IMR-90 (cell line): ENCODE measurements around the gene DCLRE1C. TPM values are rescaled to one million over a fixed set of nuclear protein-coding genes. Genes with fewer than 3 reads are reported as not detected.

Experiments used
- ATAC-seq: fragments of 200-7000 bp; cut with Tn5 transposase; 2 replicates; pipeline ENCODE4 v1.9.1; 2020; ENCODE audit warnings: low read depth, mild to moderate bottlenecking, moderate library complexity
- BruUV-seq: library from RNA; stranded (reverse); fragments of 400-500 nt; replicated peaks from 2 replicates; lab custom pipeline; 2021; lab: Mats Ljungman, UMichigan
- CTCF ChIA-PET: fragments of 300-600 bp; formaldehyde crosslinking; extraction: SDS; loops from one replicate; lab custom pipeline; 2021; ENCODE audit warnings: antibody characterized with exemption; lab: Yijun Ruan, JAX
- POLR2A ChIA-PET: fragments of 300-600 bp; sonication (Branson Sonifier 250); formaldehyde crosslinking; loops from one replicate; lab custom pipeline; 2022; ENCODE audit warnings: antibody characterized with exemption; ENCODE audit not compliant: unreplicated experiment; lab: Charles Lee
- DNase-seq: peaks from one replicate; pipeline ENCODE4 v3.0.0; 2013
- H2AFZ ChIP-seq: replicated peaks from 2 replicates; pipeline ENCODE3; 2013; ENCODE audit warnings: low read length, mild to moderate bottlenecking; ENCODE audit not compliant: poor library complexity
- H2AK5ac ChIP-seq: 2 replicates; pipeline ENCODE4 v1.6.1; 2013; ENCODE audit warnings: low read depth, low read length, inconsistent platforms
- H2AK9ac ChIP-seq: replicated peaks from 2 replicates; pipeline ENCODE3; 2013; ENCODE audit warnings: mild to moderate bottlenecking, low read depth, low read length, moderate library complexity; ENCODE audit not compliant: poor library complexity
- H2BK120ac ChIP-seq: 2 replicates; pipeline ENCODE4 v1.6.1; 2013; ENCODE audit warnings: low read depth, low read length, inconsistent platforms
- H2BK15ac ChIP-seq: 3 replicates; pipeline ENCODE4 v1.6.1; 2013; ENCODE audit warnings: low read depth, low read length, inconsistent platforms
- H2BK20ac ChIP-seq: 2 replicates; pipeline ENCODE4 v1.6.1; 2013; ENCODE audit warnings: low read depth, mild to moderate bottlenecking, inconsistent platforms, low read length, moderate library complexity
- H2BK5ac ChIP-seq: 2 replicates; pipeline ENCODE4 v1.6.1; 2013; ENCODE audit warnings: mild to moderate bottlenecking, low read depth, low read length, inconsistent platforms; ENCODE audit not compliant: poor library complexity, severe bottlenecking
- H3K14ac ChIP-seq: replicated peaks from 2 replicates; pipeline ENCODE4 v1.6.1; 2013; ENCODE audit warnings: low read depth, low read length, inconsistent platforms
- H3K18ac ChIP-seq: 2 replicates; pipeline ENCODE4 v1.6.1; 2013; ENCODE audit warnings: low read depth, low read length, control low read depth
- H3K23ac ChIP-seq: 2 replicates; pipeline ENCODE4 v1.6.1; 2013; ENCODE audit warnings: low read depth, low read length, inconsistent platforms
- H3K27ac ChIP-seq: 2 replicates; pipeline ENCODE4 v1.5.1; 2013; ENCODE audit warnings: mild to moderate bottlenecking, control low read depth, low read length; ENCODE audit not compliant: insufficient read depth
- H3K27me3 ChIP-seq: 2 replicates; pipeline ENCODE4 v1.6.1; 2013; ENCODE audit warnings: low read length; ENCODE audit not compliant: control insufficient read depth, insufficient read depth
- H3K36me3 ChIP-seq: 2 replicates; pipeline ENCODE4 v1.6.1; 2013; ENCODE audit warnings: low read length, mixed read lengths; ENCODE audit not compliant: control insufficient read depth, insufficient read depth
- H3K4ac ChIP-seq: 2 replicates; pipeline ENCODE4 v1.6.1; 2013; ENCODE audit warnings: low read depth, low read length, inconsistent platforms
- H3K4me1 ChIP-seq: 2 replicates; pipeline ENCODE4 v1.6.1; 2013; ENCODE audit warnings: low read length, mixed read lengths; ENCODE audit not compliant: control insufficient read depth, insufficient read depth
- H3K4me2 ChIP-seq: 2 replicates; pipeline ENCODE4 v1.6.1; 2013; ENCODE audit warnings: low read depth, mild to moderate bottlenecking, control low read depth, low read length, moderate library complexity
- H3K4me3 ChIP-seq: 2 replicates; pipeline ENCODE4 v1.5.1; 2013; ENCODE audit warnings: low read depth, mild to moderate bottlenecking, control low read depth, low read length, moderate library complexity; ENCODE audit not compliant: insufficient read depth
- H3K56ac ChIP-seq: 2 replicates; pipeline ENCODE4 v1.6.1; 2013; ENCODE audit warnings: low read length, inconsistent platforms; ENCODE audit not compliant: insufficient read depth; ENCODE audit errors: extremely low read depth
- H3K79me1 ChIP-seq, 2 experiments: 2 replicates each; pipeline ENCODE4 v1.6.1; 2013; ENCODE audit warnings: low read length in 2 of 2, inconsistent platforms in 1 of 2, low read depth in 1 of 2
- H3K9ac ChIP-seq: 2 replicates; pipeline ENCODE4 v1.6.1; 2013; ENCODE audit warnings: low read depth, low read length, control low read depth
- H3K9me1 ChIP-seq: 2 replicates; pipeline ENCODE4 v1.6.1; 2013; ENCODE audit warnings: low read length, inconsistent platforms; ENCODE audit not compliant: insufficient read depth
- H3K9me3 ChIP-seq: 2 replicates; pipeline ENCODE4 v1.6.1; 2013; ENCODE audit warnings: low read length; ENCODE audit not compliant: control insufficient read depth, insufficient read depth
- H4K20me1 ChIP-seq: 2 replicates; pipeline ENCODE4 v1.6.1; 2013; ENCODE audit warnings: low read length, inconsistent platforms; ENCODE audit not compliant: insufficient read depth
- H4K5ac ChIP-seq: 2 replicates; pipeline ENCODE4 v1.6.1; 2013; ENCODE audit warnings: mild to moderate bottlenecking, low read depth, low read length, control low read depth
- H4K8ac ChIP-seq, 2 experiments: 2 replicates each; pipeline ENCODE4 v1.6.1; 2013; ENCODE audit warnings: low read depth in 2 of 2, low read length in 2 of 2, control low read depth in 1 of 2, inconsistent platforms in 1 of 2
- H4K91ac ChIP-seq: 2 replicates; pipeline ENCODE4 v1.6.1; 2013; ENCODE audit warnings: low read depth, low read length, inconsistent platforms; ENCODE audit not compliant: insufficient read depth
- BHLHE40 ChIP-seq: fragments of 150-350 bp; IDR thresholded peaks from 2 replicates; pipeline ENCODE4 v1.6.1; 2016; ENCODE audit warnings: mild to moderate bottlenecking, low read depth, low read length
- MAZ ChIP-seq: IDR thresholded peaks from 2 replicates; pipeline ENCODE4 v1.6.1; 2012; ENCODE audit warnings: low read depth, mild to moderate bottlenecking, low read length, improper control_type of control experiment, moderate library complexity, borderline replicate concordance
- NFE2L2 ChIP-seq: fragments of 150-350 bp; IDR thresholded peaks from 2 replicates; pipeline ENCODE4 v1.6.1; 2016; ENCODE audit warnings: low read depth, mild to moderate bottlenecking, low read length
- POLR2A ChIP-seq: IDR thresholded peaks from 2 replicates; pipeline ENCODE4 v1.6.1; 2012; ENCODE audit warnings: mild to moderate bottlenecking, low read depth, low read length
- RFX5 ChIP-seq: IDR thresholded peaks from 2 replicates; pipeline ENCODE4 v1.8.0; 2012; ENCODE audit warnings: low read depth, mild to moderate bottlenecking, low read length, moderate library complexity
- WGBS, 2 experiments: methylation state at CpG; one replicate each; pipeline versions ENCODE4 v1.1.5 to v1.1.7; 2013; ENCODE audit warnings: missing lambda C conversion rate in 2 of 2; ENCODE audit not compliant: insufficient read length in 1 of 2; ENCODE audit errors: extremely low coverage in 2 of 2; 5-methylcytosine and 5-hydroxymethylcytosine counted together
- dilution Hi-C: fragments of 300-500 bp; cut with HindIII; formaldehyde crosslinking; loops from one replicate; pipeline ENCODE4 v1.14.3; 2018; ENCODE audit warnings: low sequenced_read_pairs; ENCODE audit not compliant: unreplicated experiment
- in situ Hi-C: fragments of 300-500 bp; cut with MboI; formaldehyde crosslinking; loops from 3 replicates; pipeline ENCODE4 v1.14.3; 2019; ENCODE audit warnings: low sequenced_read_pairs, inconsistent platforms, mixed read lengths
- intact Hi-C: fragments of 100-400 bp; cut with micrococcal nuclease; formaldehyde crosslinking; loops from 2 replicates; pipeline ENCODE4 v1.10.0; 2022
- polyA plus RNA-seq, 3 experiments: library from polyadenylated mRNA; depleted of rRNA; stranded (reverse); fragments of >200 nt; gene quantifications; 2 replicates each; pipeline ENCODE4 v1.2.3, GENCODE V29; 2012; ENCODE audit warnings: low replicate concordance in 1 of 3
- total RNA-seq: library from RNA; depleted of rRNA; stranded (reverse); fragments of >200 nt; gene quantifications from 2 replicates; pipeline ENCODE4 v1.2.3, GENCODE V29; 2012
- TF ChIP-seq, protein P1 (sequence below): fragments of 150-350 bp; IDR thresholded peaks from 2 replicates; pipeline ENCODE4 v1.6.1; 2016; ENCODE audit warnings: low read depth, mild to moderate bottlenecking, low read length, moderate library complexity, borderline replicate concordance
- TF ChIP-seq, protein P2 (sequence below): conservative IDR thresholded peaks from 2 replicates; pipeline ENCODE4 v1.5.1; 2012; ENCODE audit warnings: mild to moderate bottlenecking, low read depth, low read length, improper control_type of control experiment

DCLRE1C gene
- total and polyA plus RNA-seq, 2 of the 4 experiments (the other 2 are of a cell fraction), result 2.9 to 8.1 TPM

DNA sequence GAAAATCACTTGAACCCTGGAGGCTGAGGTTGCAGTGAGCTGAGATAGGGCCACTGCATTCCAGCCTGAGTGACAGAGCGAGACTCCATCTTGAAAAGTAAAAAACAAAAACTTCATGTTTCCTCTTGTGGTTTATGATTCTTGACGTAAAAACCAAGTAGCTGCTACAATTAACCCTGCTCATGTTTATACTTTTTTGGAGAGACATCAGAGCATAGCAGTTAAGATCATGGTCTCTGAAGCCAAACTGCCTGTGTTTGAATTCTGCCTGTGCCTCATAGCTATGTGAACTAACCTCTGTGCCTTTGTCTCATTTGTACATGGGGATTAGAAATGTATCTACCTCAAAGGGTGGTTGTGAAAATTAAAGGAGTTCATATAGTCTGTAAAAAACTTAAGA, 48.0 kb downstream of the DCLRE1C start:
- no TSS peak for BruUV-seq
- POLR2A ChIA-PET, result no interaction called here
- WGBS, 2 experiments, result 100% methylated on average over 1 of the region's 2 CpGs; no CpG with 5 or more reads in 1 of the 2 experiments

More for the DNA sequence above, 48.0 kb downstream of the DCLRE1C start:
- H3K9me3 ChIP-seq, result 0 out of 2 replicates have a peak, but pooled peaks cover 2% of the 10 kb centered on the region
- TF ChIP-seq, protein P1, sequence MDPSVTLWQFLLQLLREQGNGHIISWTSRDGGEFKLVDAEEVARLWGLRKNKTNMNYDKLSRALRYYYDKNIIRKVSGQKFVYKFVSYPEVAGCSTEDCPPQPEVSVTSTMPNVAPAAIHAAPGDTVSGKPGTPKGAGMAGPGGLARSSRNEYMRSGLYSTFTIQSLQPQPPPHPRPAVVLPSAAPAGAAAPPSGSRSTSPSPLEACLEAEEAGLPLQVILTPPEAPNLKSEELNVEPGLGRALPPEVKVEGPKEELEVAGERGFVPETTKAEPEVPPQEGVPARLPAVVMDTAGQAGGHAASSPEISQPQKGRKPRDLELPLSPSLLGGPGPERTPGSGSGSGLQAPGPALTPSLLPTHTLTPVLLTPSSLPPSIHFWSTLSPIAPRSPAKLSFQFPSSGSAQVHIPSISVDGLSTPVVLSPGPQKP, result no peak
- no peak for TF ChIP-seq NFE2L2
- no peak for TF ChIP-seq BHLHE40
- TF ChIP-seq, protein P2, sequence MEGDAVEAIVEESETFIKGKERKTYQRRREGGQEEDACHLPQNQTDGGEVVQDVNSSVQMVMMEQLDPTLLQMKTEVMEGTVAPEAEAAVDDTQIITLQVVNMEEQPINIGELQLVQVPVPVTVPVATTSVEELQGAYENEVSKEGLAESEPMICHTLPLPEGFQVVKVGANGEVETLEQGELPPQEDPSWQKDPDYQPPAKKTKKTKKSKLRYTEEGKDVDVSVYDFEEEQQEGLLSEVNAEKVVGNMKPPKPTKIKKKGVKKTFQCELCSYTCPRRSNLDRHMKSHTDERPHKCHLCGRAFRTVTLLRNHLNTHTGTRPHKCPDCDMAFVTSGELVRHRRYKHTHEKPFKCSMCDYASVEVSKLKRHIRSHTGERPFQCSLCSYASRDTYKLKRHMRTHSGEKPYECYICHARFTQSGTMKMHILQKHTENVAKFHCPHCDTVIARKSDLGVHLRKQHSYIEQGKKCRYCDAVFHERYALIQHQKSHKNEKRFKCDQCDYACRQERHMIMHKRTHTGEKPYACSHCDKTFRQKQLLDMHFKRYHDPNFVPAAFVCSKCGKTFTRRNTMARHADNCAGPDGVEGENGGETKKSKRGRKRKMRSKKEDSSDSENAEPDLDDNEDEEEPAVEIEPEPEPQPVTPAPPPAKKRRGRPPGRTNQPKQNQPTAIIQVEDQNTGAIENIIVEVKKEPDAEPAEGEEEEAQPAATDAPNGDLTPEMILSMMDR, result no peak
- no peak for TF ChIP-seq POLR2A
- no peak for TF ChIP-seq RFX5
- no peak for TF ChIP-seq MAZ
- H3K4ac ChIP-seq, result no peak overlapping the region
- DNase-seq (no peak), ATAC-seq (no peak)
- no peak overlapping the region for H2AK9ac ChIP-seq
- H2BK20ac ChIP-seq, result no peak overlapping the region
- dilution Hi-C loops, result no loop called here
- H3K79me1 ChIP-seq, result peaks cover 3 to 4% of the 10 kb centered on the region in 2 experiments; a peak in 3 of 4 replicates
- peaks cover 22% of the 10 kb centered on the region for H3K36me3 ChIP-seq
- no peak overlapping the region for H3K9ac ChIP-seq
- in situ Hi-C loops, result no loop called here
- H2BK120ac ChIP-seq, result no peak overlapping the region
- no peaks in the 10 kb centered on the region for H3K4me1 ChIP-seq
- no peak overlapping the region for H3K14ac ChIP-seq
- no peak overlapping the region for H2BK5ac ChIP-seq
- no peak overlapping the region for H3K27ac ChIP-seq
- 0 out of 2 replicates have a peak, but pooled peaks cover under 1% of the 10 kb centered on the region for H3K9me1 ChIP-seq
- intact Hi-C loops, result no loop called here
- no peak overlapping the region for H4K5ac ChIP-seq
- no peak overlapping the region for H3K23ac ChIP-seq
- H3K18ac ChIP-seq, result no peak overlapping the region
- no peak overlapping the region for H2BK15ac ChIP-seq
- H4K91ac ChIP-seq, result no peak overlapping the region
- no peaks in the 10 kb centered on the region for H3K27me3 ChIP-seq
- H3K4me3 ChIP-seq, result no peak overlapping the region
- no peak overlapping the region for H2AFZ ChIP-seq
- no peak overlapping the region for H3K4me2 ChIP-seq
- CTCF ChIA-PET, result interaction anchor here (1.3 to 1.5 kb wide), 2 partner anchors 24 to 40 kb away, joined by 3 to 4 read pairs; no protein-coding TSS in a partner anchor
- H4K8ac ChIP-seq, result no peak overlapping the region
- no peak overlapping the region for H3K56ac ChIP-seq
- H4K20me1 ChIP-seq, result no peaks in the 10 kb centered on the region
- H2AK5ac ChIP-seq, result no peak overlapping the region
